Myocyte (in vitro differentiated cells): ENCODE results near the gene MEIS1. TPM values are rescaled to one million over a fixed set of nuclear protein-coding genes. Genes with fewer than 3 reads are reported as not detected.

Source experiments
- DNase-seq: peaks from one replicate; pipeline ENCODE4 v3.0.0-alpha.2; 2012; ENCODE audit warnings: low read depth
- total RNA-seq: library from RNA; depleted of rRNA; stranded (reverse); fragments of >200 nt; gene quantifications from 2 replicates; pipeline ENCODE4 v1.2.3, GENCODE V29; 2014

Gene MEIS1
- total RNA-seq, 1 donor from 2014 or later, result 2.2 TPM

DNA sequence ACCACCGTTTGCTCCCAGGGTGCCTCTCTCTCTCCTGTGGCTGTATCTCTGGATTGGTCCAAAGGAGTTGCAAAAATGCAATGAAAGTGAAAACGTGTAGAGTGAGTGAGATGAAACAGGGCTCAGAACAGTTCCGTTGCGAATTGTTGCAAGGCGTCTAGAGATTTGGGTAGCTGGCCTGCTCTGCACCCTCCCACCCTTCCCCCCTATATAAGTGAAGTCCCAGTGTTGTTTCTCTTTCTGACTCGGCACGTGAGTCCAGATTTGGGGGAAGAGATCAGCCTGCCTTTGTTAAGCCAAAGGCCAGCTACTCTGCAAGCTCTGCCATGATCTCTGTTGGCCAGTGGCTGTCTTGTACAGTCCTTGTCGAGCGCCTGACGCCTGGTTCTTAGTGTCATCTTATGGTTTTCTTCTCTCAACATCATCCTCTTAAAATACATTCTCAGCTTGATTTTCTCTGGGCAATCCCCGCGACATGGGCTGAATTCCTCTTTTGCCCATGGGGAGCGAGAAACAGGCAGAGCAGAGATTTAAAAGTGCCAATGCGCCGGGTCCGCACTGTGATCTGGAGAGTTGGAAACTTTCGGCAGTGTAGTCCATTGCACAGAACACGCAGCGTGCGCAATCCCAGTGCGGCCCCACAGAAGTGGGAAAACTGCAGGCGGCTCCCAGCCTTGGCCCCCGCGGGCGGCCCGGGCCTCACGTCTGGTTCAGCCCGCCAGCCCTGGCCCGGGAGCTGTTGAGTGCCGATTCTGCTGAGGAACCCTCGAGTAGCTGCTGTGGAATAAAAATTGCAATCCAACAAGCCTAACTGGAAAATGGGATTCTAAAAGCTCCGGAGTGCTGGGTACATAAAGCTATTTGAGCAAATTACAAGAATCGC is 9.3 kb downstream of the MEIS1 start:
- DNase-seq, result no peak

DNA sequence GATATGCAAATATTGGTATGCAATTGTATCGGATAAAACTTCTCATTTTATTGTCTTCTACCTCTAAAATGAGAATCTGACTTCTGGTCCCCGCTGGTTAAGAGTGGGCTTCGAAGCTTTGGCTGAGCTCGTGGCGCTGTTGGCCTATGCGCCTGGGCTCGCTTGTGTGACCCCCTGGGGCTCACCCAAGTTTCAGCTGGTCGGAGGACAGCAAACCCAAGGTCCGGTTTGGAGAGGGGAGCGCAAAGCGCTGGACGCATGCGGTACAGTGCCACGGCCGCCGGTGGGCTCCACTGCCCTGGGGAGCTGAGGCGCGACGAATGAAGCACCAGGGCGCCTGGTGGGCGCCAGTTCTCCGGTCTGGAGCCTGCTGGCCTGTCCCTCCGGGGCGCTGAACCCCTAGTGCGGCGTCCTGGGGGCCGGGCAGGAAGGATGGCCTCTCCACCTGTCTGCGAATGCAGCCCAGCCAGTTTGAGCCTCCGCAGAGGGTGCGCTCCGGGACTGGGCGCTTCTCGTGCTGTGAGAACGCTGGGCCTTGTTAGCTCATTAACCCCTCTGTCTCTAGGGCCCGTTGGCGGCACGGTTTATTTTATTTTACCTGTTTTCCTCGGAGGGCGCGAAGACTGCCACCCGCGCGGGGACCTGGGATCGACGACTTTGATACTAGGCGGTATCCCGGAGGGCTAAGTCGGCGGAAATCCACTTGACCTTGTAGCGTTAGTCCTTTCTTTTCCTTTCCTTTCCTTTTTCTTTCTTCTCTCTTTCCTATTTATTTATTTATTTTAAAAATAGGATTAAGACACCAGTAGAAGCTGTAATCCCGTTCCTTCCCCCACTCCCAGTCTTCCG is 10.4 kb downstream of the MEIS1 start:
- DNase-seq, result no peak

GRCh38 chr2:66445925-66446871 is 11.3 kb downstream of the MEIS1 start:
- DNase-seq, result no peak

- DNase-seq, result no peak
Measured at GRCh38 chr2:66446941-66447340, 12.0 kb downstream of the MEIS1 start.

GRCh38 chr2:66447677-66448076 is 12.8 kb downstream of the MEIS1 start:
- no peak for DNase-seq

DNA sequence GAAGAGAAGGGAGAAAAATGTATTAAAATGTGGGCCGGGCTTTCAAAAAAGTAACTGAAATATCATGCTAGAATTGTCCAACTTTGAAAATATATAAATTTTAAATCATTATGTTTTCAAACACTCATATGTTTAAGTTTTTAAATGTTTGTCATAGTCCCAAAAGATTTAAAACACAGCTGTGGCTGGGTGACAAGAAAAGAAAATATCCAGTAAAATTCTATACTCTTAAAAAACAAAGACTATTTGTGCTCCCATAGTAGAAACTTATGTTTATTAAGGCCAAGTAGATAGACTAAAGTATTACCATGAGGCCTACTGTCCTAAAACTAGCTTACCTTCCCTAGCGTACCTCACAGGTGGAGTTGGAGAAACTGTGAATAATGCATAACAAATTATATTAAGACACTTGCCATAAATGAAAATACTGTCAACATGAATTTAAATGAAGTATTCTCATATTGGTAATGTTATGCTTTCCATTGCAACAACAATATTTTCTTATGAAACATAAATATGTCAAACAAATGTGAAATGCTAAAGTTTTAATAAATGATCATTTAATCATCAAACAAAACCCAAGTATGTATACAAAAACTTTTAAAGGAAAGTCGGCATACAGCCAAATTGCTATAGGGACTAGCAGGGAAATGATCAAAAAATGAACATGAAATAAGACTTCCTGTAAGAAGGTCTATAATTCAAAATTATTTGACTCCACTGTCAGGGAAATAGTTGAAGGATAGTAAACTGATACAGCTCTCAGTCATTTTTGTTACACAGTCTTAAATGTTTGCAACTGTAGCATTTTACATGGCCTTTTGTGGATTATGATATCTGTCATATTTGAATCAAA is 13.4 kb downstream of the MEIS1 start:
- no peak for DNase-seq

GRCh38 chr2:66452214-66452613 is 17.3 kb downstream of the MEIS1 start:
- no peak for DNase-seq

DNA sequence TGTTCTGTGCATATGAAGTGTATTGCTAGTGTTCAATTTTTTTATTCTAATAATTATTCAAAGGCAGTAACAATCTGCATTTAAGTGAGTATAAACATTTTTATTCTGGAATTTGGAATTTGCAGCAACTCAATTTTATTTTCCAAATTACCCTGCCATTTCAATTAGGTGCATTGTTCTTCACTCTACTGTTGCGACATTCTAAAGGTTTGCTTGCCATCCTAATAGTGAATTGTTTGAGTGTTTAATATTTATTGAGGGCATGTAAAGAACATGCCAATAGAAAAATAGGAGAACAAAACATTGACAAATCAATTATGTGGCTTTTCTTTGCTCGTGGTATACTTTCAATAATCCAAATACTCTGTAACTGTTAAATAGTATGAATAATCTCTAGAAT is 18.0 kb downstream of the MEIS1 start:
- no peak for DNase-seq

DNA sequence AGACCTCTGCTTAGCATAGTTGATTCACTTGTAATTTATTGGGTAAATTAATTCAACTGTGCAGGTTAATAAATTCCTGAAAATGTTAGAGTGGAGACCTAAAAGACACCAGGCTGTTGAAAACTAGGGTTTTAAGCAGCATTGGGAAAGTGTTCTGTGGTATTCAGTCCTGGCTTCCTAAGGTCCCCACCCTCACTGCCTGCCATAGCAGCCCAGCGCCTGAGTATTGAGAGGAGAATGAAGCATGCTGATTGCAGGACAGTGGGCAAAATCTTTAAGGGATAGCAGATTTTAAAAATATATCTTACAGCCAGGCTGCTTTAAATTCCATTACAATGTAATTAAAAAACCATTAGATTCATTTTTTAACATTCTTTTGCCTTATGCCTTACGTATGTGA is 20.6 kb downstream of the MEIS1 start:
- DNase-seq, result no peak

GRCh38 chr2:66456183-66457041 is 21.5 kb downstream of the MEIS1 start:
- no peak for DNase-seq

DNA sequence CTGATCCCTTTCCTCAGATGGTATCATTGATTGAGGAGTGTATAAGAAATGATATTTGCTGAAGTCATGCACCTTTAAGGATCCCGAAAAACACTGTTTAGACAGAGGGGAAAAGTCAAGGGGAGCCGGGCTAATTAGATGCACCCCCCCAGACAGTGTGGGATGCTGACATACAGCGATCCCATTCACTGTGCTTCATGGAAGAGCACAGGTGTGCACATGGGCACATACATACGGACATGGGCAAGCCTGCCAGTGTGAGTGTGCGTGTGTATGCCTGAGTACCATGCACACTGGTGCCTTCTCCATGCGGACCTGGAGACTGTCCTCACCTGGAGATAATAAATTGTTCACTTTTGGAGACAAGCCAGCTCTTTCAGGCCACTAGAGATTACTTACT is 22.6 kb downstream of the MEIS1 start:
- DNase-seq, result no peak

GRCh38 chr2:66460031-66460430 is 25.1 kb downstream of the MEIS1 start:
- DNase-seq, result no peak

DNA sequence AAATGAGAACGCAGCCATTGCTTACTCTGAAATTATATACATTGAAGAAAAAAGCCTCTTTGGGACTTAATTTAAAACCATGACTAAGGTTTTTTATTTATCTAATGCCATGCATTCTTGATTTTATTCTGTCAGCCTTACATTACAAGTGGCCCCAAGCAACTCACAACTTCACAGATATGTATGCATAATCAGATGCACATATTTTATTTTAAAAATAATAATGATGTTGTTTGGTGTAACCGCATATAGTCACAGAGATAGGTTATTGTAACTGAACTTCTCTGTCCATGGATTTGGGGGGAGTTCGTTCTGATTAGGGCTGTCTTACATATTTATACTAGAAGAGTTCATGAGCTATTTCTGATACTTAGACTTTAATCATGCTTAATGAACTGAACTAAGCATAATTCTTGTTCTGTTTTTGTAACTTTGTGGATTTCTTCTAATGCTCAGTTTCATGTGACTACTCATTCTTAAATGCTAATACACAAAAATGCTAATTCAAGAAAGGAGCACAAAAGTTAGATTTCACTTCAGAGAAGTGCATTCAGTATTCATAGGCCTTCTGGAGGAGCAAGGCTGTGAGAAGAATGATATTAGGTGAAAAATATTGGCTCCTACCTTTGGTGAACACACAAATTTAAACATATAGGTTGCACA is 26.2 kb downstream of the MEIS1 start:
- no peak for DNase-seq

DNA sequence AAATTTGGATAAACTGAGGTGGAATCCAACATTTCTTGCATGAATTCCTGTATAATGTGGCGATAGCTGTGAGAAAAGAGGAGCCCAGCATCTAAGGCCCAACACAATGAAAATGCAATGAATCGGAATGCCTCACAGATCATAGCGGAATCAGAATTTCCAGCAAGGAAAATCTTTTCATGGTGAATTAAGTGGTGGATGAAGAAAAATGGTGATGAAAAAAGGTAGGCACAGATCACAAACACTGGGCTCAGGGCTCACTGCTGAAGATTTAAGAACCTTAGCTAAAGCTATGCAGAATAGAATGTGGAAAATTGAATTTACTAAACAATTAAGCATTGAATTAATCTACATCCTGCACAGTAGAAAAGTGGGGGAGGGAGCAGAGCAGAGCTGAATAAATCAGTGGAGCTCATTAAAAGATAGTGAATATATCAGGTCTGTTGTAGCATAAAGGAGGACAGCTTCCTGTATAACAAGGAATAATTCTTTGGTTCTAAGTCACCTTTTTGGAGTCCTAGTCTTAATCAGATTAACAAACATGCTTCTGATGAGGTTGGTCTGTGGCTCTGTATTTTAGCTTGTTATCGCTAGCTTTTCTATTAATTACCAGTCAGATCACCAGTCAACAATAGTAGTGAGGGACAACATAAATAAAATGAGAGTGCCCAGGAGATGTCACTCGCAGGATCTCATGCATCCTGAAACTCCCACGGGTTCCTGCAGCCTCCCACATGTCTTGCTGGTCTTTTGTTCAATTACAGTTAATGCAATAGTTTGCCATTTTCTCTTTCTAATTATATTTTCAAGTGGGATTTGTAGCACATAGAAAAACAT is 27.0 kb downstream of the MEIS1 start:
- no peak for DNase-seq

GRCh38 chr2:66462501-66462825 is 27.5 kb downstream of the MEIS1 start:
- DNase-seq, result no peak

- DNase-seq, result no peak
Measured at GRCh38 chr2:66463206-66463755, 28.4 kb downstream of the MEIS1 start.

GRCh38 chr2:66464930-66465637 is 30.2 kb downstream of the MEIS1 start:
- no peak for DNase-seq
